ENCODE results near the gene SPACA9.

GRCh38 chr9:132855904-132856303, 22.8 kb upstream of the SPACA9 start:
- TF ChIP-seq CTCF (conservative IDR thresholded peaks at IDR 0.05 in 1 of 2, IDR thresholded peaks at IDR 0.05 in 1 of 2; ENCODE audit: extremely low read depth in 1 of 2, insufficient read depth in 1 of 2, low read depth in 1 of 2, low read length in 2 of 2) (no peak), EZH2 (IDR thresholded peaks at IDR 0.05; ENCODE audit: borderline replicate concordance, low read length) (no peak)
